ENCODE measurements around the gene TTC34.

TTC34 gene

GRCh38 chr1:2801535-2802291 is at the start of gene TTC34:
Gene TTC34 (minus strand): TSS chr1:2801693. CDS start chr1:2800827, 866 bp downstream.
- peak; percentile 54 for DNase-seq

GRCh38 chr1:2850502-2850901 is 49.0 kb upstream of the TTC34 start:
- no peak for DNase-seq

GRCh38 chr1:2848006-2848670 is 46.6 kb upstream of the TTC34 start:
- no peak for DNase-seq

- DNase-seq, result no peak
Observed at GRCh38 chr1:2847086-2847985, 45.8 kb upstream of the TTC34 start.

- no peak for DNase-seq
Observed at GRCh38 chr1:2845869-2846268, 44.4 kb upstream of the TTC34 start.

- peak; percentile 60 for DNase-seq
Observed at GRCh38 chr1:2840036-2840809, 38.7 kb upstream of the TTC34 start.

GRCh38 chr1:2837823-2838222 is 36.3 kb upstream of the TTC34 start:
- no peak for DNase-seq

GRCh38 chr1:2837316-2837715 is 35.8 kb upstream of the TTC34 start:
- DNase-seq, result no peak

GRCh38 chr1:2836333-2836970 is 35.0 kb upstream of the TTC34 start:
- no peak for DNase-seq

GRCh38 chr1:2835650-2836159 is 34.2 kb upstream of the TTC34 start:
- DNase-seq, result no peak

GRCh38 chr1:2834741-2835564 is 33.5 kb upstream of the TTC34 start:
- no peak for DNase-seq

GRCh38 chr1:2834146-2834475 is 32.6 kb upstream of the TTC34 start:
- DNase-seq, result no peak

GRCh38 chr1:2833454-2834145 is 32.1 kb upstream of the TTC34 start:
- DNase-seq, result no peak

- no peak for DNase-seq
Observed at GRCh38 chr1:2832506-2833453, 31.3 kb upstream of the TTC34 start.

- DNase-seq, result no peak
Observed at GRCh38 chr1:2831596-2832212, 30.2 kb upstream of the TTC34 start.

GRCh38 chr1:2830761-2831425 is 29.4 kb upstream of the TTC34 start:
- DNase-seq, result no peak

- no peak for DNase-seq
Observed at GRCh38 chr1:2829846-2830615, 28.5 kb upstream of the TTC34 start.

Measured in stimulated activated CD4-positive, alpha-beta T cell treated with anti-CD3 and anti-CD28 coated beads, Interleukin-1b, Interleukin-23, amount 100 ng/mL, for 48 hours (primary cell).